Tibial nerve (tissue), 4 donors: Measurements from ENCODE around the gene LY86. TPM values are rescaled to one million over a fixed set of nuclear protein-coding genes. Genes with fewer than 3 reads are reported as not detected.

Source experiments
- DNase-seq, 2 donors: peaks; one replicate each; pipeline ENCODE4 v3.0.0-alpha.2; 2019; ENCODE audit warnings: low spot score in 2 of 2
- H3K27ac ChIP-seq, 4 donors: fragments of 200-600 bp; sonication (generic) in 3 of 4; one replicate each; pipeline ENCODE4 v1.5.1; 2017 to 2019; ENCODE audit warnings: mild to moderate bottlenecking in 1 of 4
- H3K27me3 ChIP-seq, 2 donors: fragments of 200-600 bp; sonication (generic) in 1 of 2; one replicate each; pipeline versions ENCODE4 v1.5.1 to v1.6.0; 2017 to 2019
- H3K36me3 ChIP-seq, 3 donors: fragments of 200-600 bp; sonication (generic); one replicate each; pipeline ENCODE4 v1.5.1; 2018 to 2019
- H3K4me1 ChIP-seq, 4 donors: fragments of 200-600 bp; sonication (generic) in 3 of 4; one replicate each; pipeline ENCODE4 v1.5.1; 2017 to 2019
- H3K4me3 ChIP-seq, 4 donors: fragments of 200-600 bp; sonication (generic) in 3 of 4; one replicate each; pipeline ENCODE4 v1.5.1; 2017 to 2019; ENCODE audit warnings: mild to moderate bottlenecking in 1 of 4, moderate library complexity in 1 of 4
- H3K9me3 ChIP-seq, 4 donors: fragments of 200-600 bp; sonication (generic) in 3 of 4; one replicate each; pipeline ENCODE4 v1.5.1; 2017 to 2019
- CTCF ChIP-seq, 5 experiments: fragments of 200-600 bp in 3 of 5; fragments of 450-650 bp in 2 of 5; sonication (generic) in 3 of 5; IDR thresholded peaks; one replicate each; pipeline ENCODE4 v1.5.1; 2016 to 2019; ENCODE audit warnings: antibody characterized with exemption in 5 of 5, mild to moderate bottlenecking in 3 of 5, moderate library complexity in 2 of 5
- EP300 ChIP-seq, 2 donors: sonication (generic); formaldehyde crosslinking; IDR thresholded peaks; one replicate each; pipeline ENCODE4 v1.6.1; 2017; ENCODE audit warnings: antibody characterized with exemption in 2 of 2, mild to moderate bottlenecking in 1 of 2
- POLR2A ChIP-seq, 2 donors: fragments of 450-650 bp; IDR thresholded peaks; one replicate each; pipeline ENCODE4 v1.6.1; 2017; ENCODE audit warnings: antibody characterized with exemption in 2 of 2, mild to moderate bottlenecking in 2 of 2, moderate library complexity in 2 of 2
- WGBS, 2 donors: methylation state at CpG; one replicate each; pipeline ENCODE4 v1.1.5; 2018; 5-methylcytosine and 5-hydroxymethylcytosine counted together
- total RNA-seq, 4 donors: library from RNA; depleted of rRNA; stranded (reverse); fragments of >200 nt; gene quantifications; one replicate each; pipeline ENCODE4 v1.1.0, GENCODE V29; 2016

Gene LY86
- total RNA-seq, 4 donors from 2014 or later, result 0.60 to 8.3 (median 4.5) TPM

- no peak for DNase-seq
- Histone ChIP-seq H3K9me3 (no peaks in the 10 kb centered on the region), H3K4me1 (peaks cover 0 to 22% (median 2%) of the 10 kb centered on the region in 4 donors), H3K27ac (no peak overlapping the region), H3K36me3 (no peaks in the 10 kb centered on the region), H3K4me3 (no peak overlapping the region), H3K27me3 (no peaks in the 10 kb centered on the region)
- TF ChIP-seq CTCF (IDR thresholded peaks at IDR 0.05) (no peak), POLR2A (IDR thresholded peaks at IDR 0.05) (no peak), EP300 (IDR thresholded peaks at IDR 0.05) (no peak)
- 85 to 90% methylated on average over 8 of the region's 8 CpGs for WGBS, 2 donors
These were observed 68.7 kb downstream of the LY86 start for GRCh38 chr6:6657085-6657819.

GRCh38 chr6:6657820-6658217 is 69.3 kb downstream of the LY86 start:
- TF ChIP-seq CTCF (IDR thresholded peaks at IDR 0.05) (no peak), EP300 (IDR thresholded peaks at IDR 0.05) (no peak), POLR2A (IDR thresholded peaks at IDR 0.05) (no peak)
- no peak overlapping the region for H3K4me3 ChIP-seq
- no peak for DNase-seq
- no peaks in the 10 kb centered on the region for H3K9me3 ChIP-seq
- H3K4me1 ChIP-seq, result peaks cover 0 to 22% (median 2%) of the 10 kb centered on the region in 4 donors
- H3K36me3 ChIP-seq, result no peaks in the 10 kb centered on the region
- 65 to 81% methylated on average over 1 of the region's 1 CpG for WGBS, 2 donors
- no peak overlapping the region for H3K27ac ChIP-seq
- no peaks in the 10 kb centered on the region for H3K27me3 ChIP-seq

GRCh38 chr6:6659600-6660327 is 71.2 kb downstream of the LY86 start:
- Histone ChIP-seq H3K27me3 (no peaks in the 10 kb centered on the region), H3K36me3 (no peaks in the 10 kb centered on the region), H3K4me3 (no peak overlapping the region), H3K9me3 (no peaks in the 10 kb centered on the region), H3K4me1 (peaks cover 0 to 18% (median 2%) of the 10 kb centered on the region in 4 donors), H3K27ac (peak overlapping the region in 1 of 4 donors; percentile 44)
- TF ChIP-seq EP300 (IDR thresholded peaks at IDR 0.05) (peak in 1 of 2 donors; percentile 60), POLR2A (IDR thresholded peaks at IDR 0.05) (no peak)
- 60 to 64% methylated on average over 7 of the region's 7 CpGs for WGBS, 2 donors
- DNase-seq, result no peak

GRCh38 chr6:6660339-6661045 is 72.0 kb downstream of the LY86 start:
- H3K9me3 ChIP-seq, result no peaks in the 10 kb centered on the region
- H3K27me3 ChIP-seq, result no peaks in the 10 kb centered on the region
- TF ChIP-seq POLR2A (IDR thresholded peaks at IDR 0.05), result no peak
- no peak for TF ChIP-seq CTCF (IDR thresholded peaks at IDR 0.05)
- TF ChIP-seq EP300 (IDR thresholded peaks at IDR 0.05), result no peak
- no peak for DNase-seq
- 88% methylated on average over 9 of the region's 9 CpGs for WGBS, 2 donors
- H3K36me3 ChIP-seq, result no peaks in the 10 kb centered on the region
- no peak overlapping the region for H3K4me3 ChIP-seq
- H3K4me1 ChIP-seq, result peaks cover 0 to 12% (median 2%) of the 10 kb centered on the region in 4 donors
- H3K27ac ChIP-seq, result peak overlapping the region in 2 of 4 donors; percentile 9 to 31

GRCh38 chr6:6661191-6661590 is 72.7 kb downstream of the LY86 start:
- Histone ChIP-seq H3K36me3 (no peaks in the 10 kb centered on the region), H3K27me3 (no peaks in the 10 kb centered on the region), H3K4me3 (no peak overlapping the region), H3K4me1 (peaks cover 0 to 11% (median 2%) of the 10 kb centered on the region in 4 donors), H3K9me3 (no peaks in the 10 kb centered on the region), H3K27ac (peak overlapping the region in 1 of 4 donors; percentile 9)
- WGBS, 2 donors, result 62 to 63% methylated on average over 9 of the region's 9 CpGs
- TF ChIP-seq EP300 (IDR thresholded peaks at IDR 0.05) (no peak), POLR2A (IDR thresholded peaks at IDR 0.05) (no peak), CTCF (IDR thresholded peaks at IDR 0.05) (no peak)
- no peak for DNase-seq
